H1 (cell line): ENCODE data around the gene OCSTAMP. TPM values are rescaled to one million over a fixed set of nuclear protein-coding genes. Genes with fewer than 3 reads are reported as not detected.

Experiments
- CTCF ChIA-PET: fragments of 300-600 bp; sonication (Branson Sonifier 250); formaldehyde crosslinking; loops from one replicate; lab custom pipeline; 2021; ENCODE audit not compliant: partially characterized antibody; lab: Charles Lee
- POLR2A ChIA-PET: fragments of 300-600 bp; sonication (Branson Sonifier 250); formaldehyde crosslinking; loops from one replicate; lab custom pipeline; 2021; ENCODE audit warnings: inconsistent platforms; ENCODE audit not compliant: partially characterized antibody; lab: Charles Lee
- DNase-seq, 2 experiments: peaks; one replicate each; pipeline versions ENCODE4 v3.0.0 to v3.0.0-alpha.2; 2010 to 2022; ENCODE audit warnings: low spot score in 2 of 2, low read depth in 1 of 2, mixed read lengths in 1 of 2
- FAIRE-seq: peaks from 2 replicates; lab custom pipeline; 2011; peaks lifted over from hg19 to GRCh38; lab: Jason Lieb, UNC
- H2AFZ ChIP-seq: 2 replicates; pipeline ENCODE4 v1.8.1; 2012; ENCODE audit warnings: low read length, inconsistent platforms
- H2AK5ac ChIP-seq: 2 replicates; pipeline ENCODE4 v1.6.1; 2013; ENCODE audit warnings: low read depth, low read length
- H2BK120ac ChIP-seq: replicated peaks from 2 replicates; pipeline ENCODE3; 2013; ENCODE audit warnings: low read depth, low read length, inconsistent platforms
- H2BK12ac ChIP-seq: 2 replicates; pipeline ENCODE4 v1.6.1; 2013; ENCODE audit warnings: low read depth, low read length
- H2BK15ac ChIP-seq: 2 replicates; pipeline ENCODE4 v1.6.1; 2013; ENCODE audit warnings: low read length
- H2BK20ac ChIP-seq: 2 replicates; pipeline ENCODE4 v1.6.1; 2013; ENCODE audit warnings: low read length
- H2BK5ac ChIP-seq: 2 replicates; pipeline ENCODE4 v1.6.1; 2013; ENCODE audit warnings: low read depth, low read length
- H3K14ac ChIP-seq: 2 replicates; pipeline ENCODE4 v1.6.1; 2013; ENCODE audit warnings: inconsistent platforms; ENCODE audit not compliant: insufficient read length
- H3K18ac ChIP-seq: 2 replicates; pipeline ENCODE4 v1.6.1; 2013; ENCODE audit warnings: low read length; ENCODE audit errors: extremely low read depth
- H3K23ac ChIP-seq: 2 replicates; pipeline ENCODE4 v1.6.1; 2013; ENCODE audit warnings: inconsistent platforms; ENCODE audit not compliant: insufficient read length
- H3K23me2 ChIP-seq: 2 replicates; pipeline ENCODE4 v1.6.1; 2013; ENCODE audit warnings: low read depth, low read length
- H3K27ac ChIP-seq: 2 replicates; pipeline ENCODE4 v1.6.1; 2011; ENCODE audit warnings: low read depth, low read length, inconsistent platforms
- H3K27me3 ChIP-seq, 4 experiments: replicated peaks in 1 of 4; 1 replicate in 1 of 4; 2 replicates in 3 of 4; pipeline versions ENCODE4 v1.6.1 to v1.8.1; 2011 to 2013; ENCODE audit warnings: low read length in 3 of 4, mild to moderate bottlenecking in 3 of 4, inconsistent platforms in 2 of 4, mixed read lengths in 2 of 4, moderate library complexity in 1 of 4; ENCODE audit not compliant: control insufficient read depth in 3 of 4, insufficient read depth in 3 of 4; ENCODE audit errors: extremely low read depth in 1 of 4
- H3K36me3 ChIP-seq, 4 experiments: 2 replicates each; pipeline versions ENCODE4 v1.6.1 to v1.8.1; 2011 to 2013; ENCODE audit warnings: mild to moderate bottlenecking in 4 of 4, low read length in 3 of 4, moderate library complexity in 2 of 4, control low read depth in 1 of 4, inconsistent platforms in 1 of 4; ENCODE audit not compliant: insufficient read depth in 4 of 4, control insufficient read depth in 2 of 4
- H3K4ac ChIP-seq: replicated peaks from 2 replicates; pipeline ENCODE3; 2013; ENCODE audit warnings: low read length, low read depth, mixed read lengths, inconsistent platforms; ENCODE audit not compliant: insufficient read length
- H3K4me1 ChIP-seq, 4 experiments: replicated peaks in 1 of 4; 1 replicate in 1 of 4; 2 replicates in 3 of 4; pipeline versions ENCODE4 v1.6.1 to v1.8.1; 2011 to 2013; ENCODE audit warnings: low read length in 3 of 4, inconsistent platforms in 2 of 4, mixed read lengths in 1 of 4; ENCODE audit not compliant: insufficient read depth in 4 of 4, control insufficient read depth in 3 of 4
- H3K4me2 ChIP-seq, 2 experiments: 2 replicates each; pipeline versions ENCODE4 v1.6.1 to v1.8.1; 2011 to 2013; ENCODE audit warnings: low read depth in 2 of 2, low read length in 2 of 2, control low read depth in 1 of 2, inconsistent platforms in 1 of 2, mild to moderate bottlenecking in 1 of 2; ENCODE audit not compliant: insufficient read depth in 1 of 2
- H3K4me3 ChIP-seq, 4 experiments: fragments of 200-600, 300-600 bp in 1 of 4; sonication (generic), shearing (Covaris generic), sonication (Bioruptor Twin) in 1 of 4; 2 replicates each; pipeline versions ENCODE4 v1.5.1 to v1.8.1; 2011 to 2016; ENCODE audit warnings: low read length in 4 of 4, low read depth in 3 of 4, control low read depth in 2 of 4, inconsistent platforms in 2 of 4, mild to moderate bottlenecking in 2 of 4, mixed read lengths in 1 of 4, moderate library complexity in 1 of 4; ENCODE audit not compliant: insufficient read depth in 2 of 4; ENCODE audit errors: extremely low read depth in 1 of 4
- H3K56ac ChIP-seq: replicated peaks from 2 replicates; pipeline ENCODE3; 2013; ENCODE audit warnings: low read depth, mild to moderate bottlenecking, mixed read lengths, low read length, inconsistent platforms; ENCODE audit not compliant: insufficient read length
- H3K79me1 ChIP-seq: 2 replicates; pipeline ENCODE4 v1.6.1; 2013; ENCODE audit warnings: low read depth, low read length, control low read depth
- H3K79me2 ChIP-seq, 2 experiments: 2 replicates each; pipeline versions ENCODE4 v1.6.1 to v1.8.1; 2012 to 2013; ENCODE audit warnings: low read length in 2 of 2, mild to moderate bottlenecking in 2 of 2, inconsistent platforms in 1 of 2; ENCODE audit not compliant: insufficient read depth in 2 of 2, control insufficient read depth in 1 of 2
- H3K9ac ChIP-seq, 4 experiments: replicated peaks in 1 of 4; 1 replicate in 1 of 4; 2 replicates in 3 of 4; pipeline versions ENCODE4 v1.6.1 to v1.8.1; 2011 to 2013; ENCODE audit warnings: low read depth in 3 of 4, low read length in 3 of 4, control low read depth in 2 of 4, mild to moderate bottlenecking in 2 of 4, moderate library complexity in 2 of 4, inconsistent platforms in 1 of 4; ENCODE audit errors: extremely low read depth in 1 of 4
- H3K9me3 ChIP-seq, 2 experiments: 2 replicates each; pipeline versions ENCODE4 v1.6.1 to v1.8.1; 2012 to 2013; ENCODE audit warnings: mild to moderate bottlenecking in 2 of 2, moderate library complexity in 2 of 2, control low read depth in 1 of 2, inconsistent platforms in 1 of 2, low read depth in 1 of 2, low read length in 1 of 2, mixed read lengths in 1 of 2; ENCODE audit not compliant: insufficient read depth in 2 of 2
- H4K20me1 ChIP-seq, 2 experiments: replicated peaks in 1 of 2; 2 replicates each; pipeline versions ENCODE3 to v1.8.1; 2011 to 2013; ENCODE audit warnings: inconsistent platforms in 2 of 2, low read length in 2 of 2, mild to moderate bottlenecking in 1 of 2; ENCODE audit not compliant: insufficient read depth in 2 of 2, control insufficient read depth in 1 of 2
- H4K5ac ChIP-seq: 2 replicates; pipeline ENCODE4 v1.6.1; 2013; ENCODE audit warnings: low read length, low read depth, mixed read lengths, inconsistent platforms; ENCODE audit not compliant: insufficient read length
- H4K8ac ChIP-seq: 2 replicates; pipeline ENCODE4 v1.8.0; 2013; ENCODE audit warnings: mild to moderate bottlenecking, moderate library complexity, low read length, inconsistent platforms; ENCODE audit not compliant: insufficient read depth; ENCODE audit errors: extremely low read depth
- H4K91ac ChIP-seq: replicated peaks from 2 replicates; pipeline ENCODE3; 2013; ENCODE audit warnings: low read length, mixed read lengths, inconsistent platforms; ENCODE audit not compliant: insufficient read length
- BACH1 ChIP-seq: IDR thresholded peaks from 2 replicates; pipeline ENCODE4 v1.6.1; 2012; ENCODE audit warnings: low read length, improper control_type of control experiment
- CHD1 ChIP-seq: IDR thresholded peaks from 2 replicates; pipeline ENCODE4 v1.6.1; 2012; ENCODE audit warnings: low read depth, low read length, improper control_type of control experiment
- EP300 ChIP-seq, 2 experiments: IDR thresholded peaks; 1 replicate in 1 of 2; 2 replicates in 1 of 2; pipeline ENCODE4 v1.6.1; 2011 to 2012; ENCODE audit warnings: low read depth in 2 of 2, low read length in 2 of 2, mild to moderate bottlenecking in 2 of 2, borderline replicate concordance in 1 of 2, inconsistent platforms in 1 of 2, moderate library complexity in 1 of 2
- HDAC6 ChIP-seq: IDR thresholded peaks from one replicate; pipeline ENCODE4 v1.7.1; 2012; ENCODE audit warnings: low read depth, mild to moderate bottlenecking, inconsistent platforms, low read length, moderate library complexity
- MAFK ChIP-seq: IDR thresholded peaks from 2 replicates; pipeline ENCODE4 v1.6.1; 2012; ENCODE audit warnings: low read depth, mild to moderate bottlenecking, improper control_type of control experiment, low read length
- POLR2A ChIP-seq, 2 experiments: IDR thresholded peaks; 1 replicate in 1 of 2; 2 replicates in 1 of 2; pipeline ENCODE4 v1.6.1; 2011; ENCODE audit warnings: low read depth in 2 of 2, low read length in 2 of 2, mild to moderate bottlenecking in 2 of 2; ENCODE audit errors: control extremely low read depth in 1 of 2
- RBBP5 ChIP-seq: IDR thresholded peaks from 2 replicates; pipeline ENCODE4 v1.7.1; 2012; ENCODE audit warnings: low read depth, mild to moderate bottlenecking, inconsistent platforms, low read length, moderate library complexity, borderline replicate concordance
- SIRT6 ChIP-seq: IDR thresholded peaks from one replicate; pipeline ENCODE4 v1.7.1; 2012; ENCODE audit warnings: low read length, inconsistent platforms
- SIX5 ChIP-seq: IDR thresholded peaks from 2 replicates; pipeline ENCODE4 v1.6.1; 2011; ENCODE audit warnings: mild to moderate bottlenecking, low read depth, low read length
- SP2 ChIP-seq: IDR thresholded peaks from 2 replicates; pipeline ENCODE4 v1.6.1; 2012; ENCODE audit warnings: mild to moderate bottlenecking, low read length, inconsistent platforms
- TAF1 ChIP-seq: IDR thresholded peaks from 2 replicates; pipeline ENCODE4 v1.6.1; 2011; ENCODE audit warnings: mild to moderate bottlenecking, low read depth, low read length
- TBP ChIP-seq: IDR thresholded peaks from 2 replicates; pipeline ENCODE4 v1.6.1; 2011; ENCODE audit warnings: low read depth, low read length, improper control_type of control experiment
- TEAD4 ChIP-seq: IDR thresholded peaks from 2 replicates; pipeline ENCODE4 v1.6.1; 2012; ENCODE audit warnings: low read depth, low read length, inconsistent platforms, mixed read lengths
- WGBS, 2 experiments: shearing (Covaris generic) in 1 of 2; methylation state at CpG; one replicate each; pipeline versions ENCODE4 v1.1.6 to v1.1.7; 2013 to 2015; ENCODE audit warnings: low lambda C conversion rate in 2 of 2, mixed read lengths in 2 of 2, inconsistent platforms in 1 of 2, low coverage in 1 of 2, missing lambda C conversion rate in 1 of 2; ENCODE audit not compliant: insufficient replicate concordance in 2 of 2, insufficient coverage in 1 of 2, insufficient read length in 1 of 2; ENCODE audit errors: extremely low coverage in 1 of 2, missing lambda C conversion rate in 1 of 2; 5-methylcytosine and 5-hydroxymethylcytosine counted together
- polyA plus RNA-seq, 7 experiments: library from polyadenylated mRNA; depleted of rRNA in 3 of 7; stranded (reverse) in 5 of 7; unstranded in 2 of 7; fragments of >200 nt in 5 of 7; fragments of 200-250 nt in 2 of 7; gene quantifications; 1 replicate in 5 of 7; 2 replicates in 1 of 7; 4 replicates in 1 of 7; pipeline versions ENCODE4 v1.2.1 to v1.2.3, GENCODE V29; 2011 to 2013; ENCODE audit warnings: missing spikeins in 2 of 7, mixed read lengths in 2 of 7
- total RNA-seq: library from RNA; stranded (reverse); fragmentation: NEBNext Ultra II Directional; extraction: Animal tissue kit (Norgen Biotek cat#: 25700); gene quantifications from 2 replicates; pipeline ENCODE4 v1.2.1, GENCODE V29; 2021
- TF ChIP-seq, protein P1 (sequence below): IDR thresholded peaks from 2 replicates; pipeline ENCODE4 v1.6.1; 2012; ENCODE audit warnings: inconsistent platforms

Gene OCSTAMP
- total and polyA plus RNA-seq, 2 of the 8 experiments (the other 6 are each of a cell fraction or from before 2014, with no cell fraction given), result 0.09 to 0.13 TPM

GRCh38 chr20:46586724-46587123 lies 36.3 kb upstream of the OCSTAMP start:
- Histone ChIP-seq H2BK15ac (0 out of 2 replicates have a peak overlapping the region, but pooled peaks have one; percentile 3), H3K9me3 (peaks cover 0 to 1% of the 10 kb centered on the region in 2 experiments; a peak in 2 of 4 replicates), H2BK12ac (no peak overlapping the region), H3K4me2 (no peak overlapping the region), H4K5ac (no peak overlapping the region), H2BK120ac (no peak overlapping the region), H3K4me3 (no peak overlapping the region), H3K56ac (no peak overlapping the region), H3K9ac (no peak overlapping the region), H3K27me3 (no peaks in the 10 kb centered on the region), H3K36me3 (0 out of 8 replicates have a peak, but pooled peaks cover 0 to 5% (median 0%) of the 10 kb centered on the region in 4 experiments), H4K91ac (no peak overlapping the region), H3K4me1 (peaks cover 5 to 17% (median 9%) of the 10 kb centered on the region in 4 experiments; a peak in 6 of 7 replicates), H4K20me1 (no peaks in the 10 kb centered on the region), H3K18ac (no peak overlapping the region), H2BK20ac (no peak overlapping the region), H3K23ac (no peak overlapping the region), H2BK5ac (no peak overlapping the region), H3K27ac (no peak overlapping the region)
- DNase-seq, result no peak
- POLR2A ChIA-PET, result interaction anchor here (0.9 kb wide), 1 partner anchor 23 kb away, joined by 3 read pairs; no protein-coding TSS in a partner anchor
- no peak for FAIRE-seq
- TF ChIP-seq POLR2A (IDR thresholded peaks at IDR 0.05; ENCODE audit: control extremely low read depth in 1 of 2, low read depth in 2 of 2, low read length in 2 of 2) (no peak), SP2 (no peak), TAF1 (no peak), SIX5 (no peak), TBP (no peak), TEAD4 (no peak), CHD1 (no peak), BACH1 (no peak), HDAC6 (no peak), SIRT6 (no peak), EP300 (IDR thresholded peaks at IDR 0.05; ENCODE audit: borderline replicate concordance in 1 of 2, low read depth in 2 of 2, low read length in 2 of 2) (no peak), MAFK (no peak), RBBP5 (no peak)
- TF ChIP-seq, protein P1, sequence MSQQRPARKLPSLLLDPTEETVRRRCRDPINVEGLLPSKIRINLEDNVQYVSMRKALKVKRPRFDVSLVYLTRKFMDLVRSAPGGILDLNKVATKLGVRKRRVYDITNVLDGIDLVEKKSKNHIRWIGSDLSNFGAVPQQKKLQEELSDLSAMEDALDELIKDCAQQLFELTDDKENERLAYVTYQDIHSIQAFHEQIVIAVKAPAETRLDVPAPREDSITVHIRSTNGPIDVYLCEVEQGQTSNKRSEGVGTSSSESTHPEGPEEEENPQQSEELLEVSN, result no peak
- TF ChIP-seq, all 59 proteins: peak for 0
- Histone ChIP-seq H3K4ac (no peak overlapping the region), H4K8ac (no peak overlapping the region), H3K79me1 (no peaks in the 10 kb centered on the region), H3K14ac (no peak overlapping the region), H2AFZ (no peak overlapping the region), H3K79me2 (no peaks in the 10 kb centered on the region), H3K23me2 (no peaks in the 10 kb centered on the region; the same call in 1 of the 2 replicates), H2AK5ac (no peak overlapping the region)
- WGBS, 2 experiments, result 92% methylated on average over 5 of the region's 5 CpGs; no CpG with 5 or more reads in 1 of the 2 experiments
- CTCF ChIA-PET, result interaction anchor here (1.0 to 1.3 kb wide), 3 partner anchors 20 to 35 kb away, joined by 3 to 4 read pairs (median 4); no protein-coding TSS in a partner anchor
